NB4 (cell line): ENCODE results near the gene HIRA.

Experiments used
- CTCF ChIP-seq: IDR thresholded peaks from one replicate; pipeline ENCODE4 v1.5.1; 2012; ENCODE audit warnings: low read depth, low read length
- MAX ChIP-seq: IDR thresholded peaks from 2 replicates; pipeline ENCODE4 v1.6.1; 2011; ENCODE audit warnings: low read depth, low read length
- MYC ChIP-seq: IDR thresholded peaks from 2 replicates; pipeline ENCODE4 v1.6.1; 2011; ENCODE audit warnings: low read depth, low read length
- POLR2A ChIP-seq: IDR thresholded peaks from 2 replicates; pipeline ENCODE4 v1.6.1; 2011; ENCODE audit warnings: mild to moderate bottlenecking; ENCODE audit not compliant: insufficient read length; ENCODE audit errors: extremely low read depth

- TF ChIP-seq CTCF (no peak), MAX (no peak), POLR2A (no peak), MYC (no peak)
Observed at GRCh38 chr22:19349778-19350475, 81.6 kb downstream of the HIRA start.
